IMR-90 (cell line): ENCODE results near the gene TYRO3. TPM values are rescaled to one million over a fixed set of nuclear protein-coding genes. Genes with fewer than 3 reads are reported as not detected.

Source experiments
- ATAC-seq: fragments of 200-7000 bp; cut with Tn5 transposase; 2 replicates; pipeline ENCODE4 v1.9.1; 2020; ENCODE audit warnings: low read depth, mild to moderate bottlenecking, moderate library complexity
- BruUV-seq: library from RNA; stranded (reverse); fragments of 400-500 nt; replicated peaks from 2 replicates; lab custom pipeline; 2021; lab: Mats Ljungman, UMichigan
- CTCF ChIA-PET: fragments of 300-600 bp; formaldehyde crosslinking; extraction: SDS; loops from one replicate; lab custom pipeline; 2021; ENCODE audit warnings: antibody characterized with exemption; lab: Yijun Ruan, JAX
- POLR2A ChIA-PET: fragments of 300-600 bp; sonication (Branson Sonifier 250); formaldehyde crosslinking; loops from one replicate; lab custom pipeline; 2022; ENCODE audit warnings: antibody characterized with exemption; ENCODE audit not compliant: unreplicated experiment; lab: Charles Lee
- DNase-seq: peaks from one replicate; pipeline ENCODE4 v3.0.0; 2013
- H2AFZ ChIP-seq: replicated peaks from 2 replicates; pipeline ENCODE3; 2013; ENCODE audit warnings: low read length, mild to moderate bottlenecking; ENCODE audit not compliant: poor library complexity
- H2AK5ac ChIP-seq: 2 replicates; pipeline ENCODE4 v1.6.1; 2013; ENCODE audit warnings: low read depth, low read length, inconsistent platforms
- H2AK9ac ChIP-seq: replicated peaks from 2 replicates; pipeline ENCODE3; 2013; ENCODE audit warnings: mild to moderate bottlenecking, low read depth, low read length, moderate library complexity; ENCODE audit not compliant: poor library complexity
- H2BK120ac ChIP-seq: 2 replicates; pipeline ENCODE4 v1.6.1; 2013; ENCODE audit warnings: low read depth, low read length, inconsistent platforms
- H2BK15ac ChIP-seq: 3 replicates; pipeline ENCODE4 v1.6.1; 2013; ENCODE audit warnings: low read depth, low read length, inconsistent platforms
- H2BK20ac ChIP-seq: 2 replicates; pipeline ENCODE4 v1.6.1; 2013; ENCODE audit warnings: low read depth, mild to moderate bottlenecking, inconsistent platforms, low read length, moderate library complexity
- H2BK5ac ChIP-seq: 2 replicates; pipeline ENCODE4 v1.6.1; 2013; ENCODE audit warnings: mild to moderate bottlenecking, low read depth, low read length, inconsistent platforms; ENCODE audit not compliant: poor library complexity, severe bottlenecking
- H3K14ac ChIP-seq: replicated peaks from 2 replicates; pipeline ENCODE4 v1.6.1; 2013; ENCODE audit warnings: low read depth, low read length, inconsistent platforms
- H3K18ac ChIP-seq: 2 replicates; pipeline ENCODE4 v1.6.1; 2013; ENCODE audit warnings: low read depth, low read length, control low read depth
- H3K23ac ChIP-seq: 2 replicates; pipeline ENCODE4 v1.6.1; 2013; ENCODE audit warnings: low read depth, low read length, inconsistent platforms
- H3K27ac ChIP-seq: 2 replicates; pipeline ENCODE4 v1.5.1; 2013; ENCODE audit warnings: mild to moderate bottlenecking, control low read depth, low read length; ENCODE audit not compliant: insufficient read depth
- H3K27me3 ChIP-seq: 2 replicates; pipeline ENCODE4 v1.6.1; 2013; ENCODE audit warnings: low read length; ENCODE audit not compliant: control insufficient read depth, insufficient read depth
- H3K36me3 ChIP-seq: 2 replicates; pipeline ENCODE4 v1.6.1; 2013; ENCODE audit warnings: low read length, mixed read lengths; ENCODE audit not compliant: control insufficient read depth, insufficient read depth
- H3K4ac ChIP-seq: 2 replicates; pipeline ENCODE4 v1.6.1; 2013; ENCODE audit warnings: low read depth, low read length, inconsistent platforms
- H3K4me1 ChIP-seq: 2 replicates; pipeline ENCODE4 v1.6.1; 2013; ENCODE audit warnings: low read length, mixed read lengths; ENCODE audit not compliant: control insufficient read depth, insufficient read depth
- H3K4me2 ChIP-seq: 2 replicates; pipeline ENCODE4 v1.6.1; 2013; ENCODE audit warnings: low read depth, mild to moderate bottlenecking, control low read depth, low read length, moderate library complexity
- H3K4me3 ChIP-seq: 2 replicates; pipeline ENCODE4 v1.5.1; 2013; ENCODE audit warnings: low read depth, mild to moderate bottlenecking, control low read depth, low read length, moderate library complexity; ENCODE audit not compliant: insufficient read depth
- H3K56ac ChIP-seq: 2 replicates; pipeline ENCODE4 v1.6.1; 2013; ENCODE audit warnings: low read length, inconsistent platforms; ENCODE audit not compliant: insufficient read depth; ENCODE audit errors: extremely low read depth
- H3K79me1 ChIP-seq, 2 experiments: 2 replicates each; pipeline ENCODE4 v1.6.1; 2013; ENCODE audit warnings: low read length in 2 of 2, inconsistent platforms in 1 of 2, low read depth in 1 of 2
- H3K9ac ChIP-seq: 2 replicates; pipeline ENCODE4 v1.6.1; 2013; ENCODE audit warnings: low read depth, low read length, control low read depth
- H3K9me1 ChIP-seq: 2 replicates; pipeline ENCODE4 v1.6.1; 2013; ENCODE audit warnings: low read length, inconsistent platforms; ENCODE audit not compliant: insufficient read depth
- H3K9me3 ChIP-seq: 2 replicates; pipeline ENCODE4 v1.6.1; 2013; ENCODE audit warnings: low read length; ENCODE audit not compliant: control insufficient read depth, insufficient read depth
- H4K20me1 ChIP-seq: 2 replicates; pipeline ENCODE4 v1.6.1; 2013; ENCODE audit warnings: low read length, inconsistent platforms; ENCODE audit not compliant: insufficient read depth
- H4K5ac ChIP-seq: 2 replicates; pipeline ENCODE4 v1.6.1; 2013; ENCODE audit warnings: mild to moderate bottlenecking, low read depth, low read length, control low read depth
- H4K8ac ChIP-seq, 2 experiments: 2 replicates each; pipeline ENCODE4 v1.6.1; 2013; ENCODE audit warnings: low read depth in 2 of 2, low read length in 2 of 2, control low read depth in 1 of 2, inconsistent platforms in 1 of 2
- H4K91ac ChIP-seq: 2 replicates; pipeline ENCODE4 v1.6.1; 2013; ENCODE audit warnings: low read depth, low read length, inconsistent platforms; ENCODE audit not compliant: insufficient read depth
- BHLHE40 ChIP-seq: fragments of 150-350 bp; IDR thresholded peaks from 2 replicates; pipeline ENCODE4 v1.6.1; 2016; ENCODE audit warnings: mild to moderate bottlenecking, low read depth, low read length
- CEBPB ChIP-seq: IDR thresholded peaks from 2 replicates; pipeline ENCODE4 v1.6.1; 2012; ENCODE audit warnings: low read depth, low read length, improper control_type of control experiment
- CHD1 ChIP-seq: IDR thresholded peaks from 2 replicates; pipeline ENCODE4 v1.6.1; 2012; ENCODE audit warnings: low read depth, low read length, improper control_type of control experiment
- FOS ChIP-seq: fragments of 150-350 bp; IDR thresholded peaks from 2 replicates; pipeline ENCODE4 v1.6.1; 2016; ENCODE audit warnings: low read depth, low read length
- MAFK ChIP-seq: IDR thresholded peaks from 2 replicates; pipeline ENCODE4 v1.6.1; 2012; ENCODE audit warnings: low read depth, low read length, improper control_type of control experiment
- MAZ ChIP-seq: IDR thresholded peaks from 2 replicates; pipeline ENCODE4 v1.6.1; 2012; ENCODE audit warnings: low read depth, mild to moderate bottlenecking, low read length, improper control_type of control experiment, moderate library complexity, borderline replicate concordance
- MXI1 ChIP-seq: IDR thresholded peaks from 2 replicates; pipeline ENCODE4 v1.6.1; 2012; ENCODE audit warnings: low read depth, mild to moderate bottlenecking, low read length, moderate library complexity, borderline replicate concordance
- NFE2L2 ChIP-seq: fragments of 150-350 bp; IDR thresholded peaks from 2 replicates; pipeline ENCODE4 v1.6.1; 2016; ENCODE audit warnings: low read depth, mild to moderate bottlenecking, low read length
- POLR2A ChIP-seq: IDR thresholded peaks from 2 replicates; pipeline ENCODE4 v1.6.1; 2012; ENCODE audit warnings: mild to moderate bottlenecking, low read depth, low read length
- RAD21 ChIP-seq: IDR thresholded peaks from 2 replicates; pipeline ENCODE4 v1.6.1; 2012; ENCODE audit warnings: low read length, improper control_type of control experiment
- RFX5 ChIP-seq: IDR thresholded peaks from 2 replicates; pipeline ENCODE4 v1.8.0; 2012; ENCODE audit warnings: low read depth, mild to moderate bottlenecking, low read length, moderate library complexity
- WGBS, 2 experiments: methylation state at CpG; one replicate each; pipeline versions ENCODE4 v1.1.5 to v1.1.7; 2013; ENCODE audit warnings: missing lambda C conversion rate in 2 of 2; ENCODE audit not compliant: insufficient read length in 1 of 2; ENCODE audit errors: extremely low coverage in 2 of 2; 5-methylcytosine and 5-hydroxymethylcytosine counted together
- dilution Hi-C: fragments of 300-500 bp; cut with HindIII; formaldehyde crosslinking; loops from one replicate; pipeline ENCODE4 v1.14.3; 2018; ENCODE audit warnings: low sequenced_read_pairs; ENCODE audit not compliant: unreplicated experiment
- in situ Hi-C: fragments of 300-500 bp; cut with MboI; formaldehyde crosslinking; loops from 3 replicates; pipeline ENCODE4 v1.14.3; 2019; ENCODE audit warnings: low sequenced_read_pairs, inconsistent platforms, mixed read lengths
- intact Hi-C: fragments of 100-400 bp; cut with micrococcal nuclease; formaldehyde crosslinking; loops from 2 replicates; pipeline ENCODE4 v1.10.0; 2022
- polyA plus RNA-seq, 3 experiments: library from polyadenylated mRNA; depleted of rRNA; stranded (reverse); fragments of >200 nt; gene quantifications; 2 replicates each; pipeline ENCODE4 v1.2.3, GENCODE V29; 2012; ENCODE audit warnings: low replicate concordance in 1 of 3
- total RNA-seq: library from RNA; depleted of rRNA; stranded (reverse); fragments of >200 nt; gene quantifications from 2 replicates; pipeline ENCODE4 v1.2.3, GENCODE V29; 2012
- TF ChIP-seq, protein P1 (sequence below): fragments of 150-350 bp; IDR thresholded peaks from 2 replicates; pipeline ENCODE4 v1.6.1; 2017; ENCODE audit warnings: mild to moderate bottlenecking, antibody characterized with exemption, low read length, low read depth

TYRO3 gene
- total and polyA plus RNA-seq, 2 of the 4 experiments (the other 2 are of a cell fraction), result 11.5 to 18.4 TPM

DNA sequence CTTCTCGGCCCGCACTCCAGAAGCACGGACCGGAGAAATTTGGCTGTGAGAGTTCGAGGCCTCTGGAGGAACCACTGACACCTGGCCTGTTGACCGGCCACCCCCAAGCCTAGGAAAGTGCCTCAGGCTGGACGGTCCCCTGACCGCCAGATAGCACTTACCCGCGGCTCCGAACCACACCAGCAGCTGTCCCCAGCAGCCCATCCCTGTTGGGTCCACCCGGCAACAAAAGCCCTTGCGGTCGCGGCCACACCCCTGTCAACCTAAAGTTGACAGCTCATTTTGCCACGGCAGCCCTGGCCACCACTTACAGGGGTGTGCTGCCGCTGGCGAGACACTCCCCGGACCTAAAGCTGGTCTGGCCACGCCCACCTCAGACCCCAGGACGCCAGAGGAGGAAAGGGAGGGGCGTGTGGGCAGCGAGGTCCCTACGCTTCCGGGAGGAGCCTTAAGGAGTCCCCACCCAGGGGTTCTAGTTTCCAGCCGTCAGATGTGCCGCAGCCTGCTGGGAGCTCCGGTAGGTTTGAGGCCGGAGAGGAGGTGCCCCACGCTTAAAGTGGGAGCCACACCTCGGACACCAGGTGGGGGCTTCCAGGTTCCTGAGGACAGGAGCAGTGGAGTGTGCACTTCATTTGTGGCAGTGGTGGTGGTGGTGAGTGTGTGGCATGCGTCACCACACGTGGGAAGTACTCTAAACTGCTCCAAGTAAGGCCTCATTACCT, 45.3 kb upstream of the TYRO3 start, which contains the start of gene LTK:
TSS of gene LTK (minus strand) at position 322 of the 722 bp plus-strand sequence. CDS start at position 204, 118 bp downstream.
- ChIA-PET CTCF (no interaction called here), POLR2A (no interaction called here)
- H3K23ac ChIP-seq, result peak within 1 kb of the TSS; percentile 7; the same call in 1 of the 2 replicates
- H2AK9ac ChIP-seq, result peak within 1 kb of the TSS; percentile 74
- H3K9me1 ChIP-seq, result no peaks in the 10 kb centered on the region; the same call in 1 of the 2 replicates
- no peak within 1 kb of the TSS for H2BK15ac ChIP-seq
- no peak within 1 kb of the TSS for H2BK20ac ChIP-seq
- in situ Hi-C loops (no loop called here), dilution Hi-C loops (no loop called here), intact Hi-C loops (no loop called here)
- H3K4me3 ChIP-seq, result peak within 1 kb of the TSS; percentile 1; the same call in 1 of the 2 replicates
- peak within 1 kb of the TSS in 1 of 2 experiments; percentile 21; a peak in 1 of 4 replicates for H4K8ac ChIP-seq
- DNase-seq, result no peak
- no peak for TF ChIP-seq BHLHE40
- TF ChIP-seq CEBPB, result no peak
- no peak for TF ChIP-seq RFX5
- no peak for TF ChIP-seq FOS
- TF ChIP-seq MAZ, result no peak
- no peak for TF ChIP-seq MXI1
- no peak for TF ChIP-seq MAFK
- TF ChIP-seq NFE2L2, result no peak
- no peak for TF ChIP-seq POLR2A
- no peak for TF ChIP-seq RAD21
- TF ChIP-seq, protein P1, sequence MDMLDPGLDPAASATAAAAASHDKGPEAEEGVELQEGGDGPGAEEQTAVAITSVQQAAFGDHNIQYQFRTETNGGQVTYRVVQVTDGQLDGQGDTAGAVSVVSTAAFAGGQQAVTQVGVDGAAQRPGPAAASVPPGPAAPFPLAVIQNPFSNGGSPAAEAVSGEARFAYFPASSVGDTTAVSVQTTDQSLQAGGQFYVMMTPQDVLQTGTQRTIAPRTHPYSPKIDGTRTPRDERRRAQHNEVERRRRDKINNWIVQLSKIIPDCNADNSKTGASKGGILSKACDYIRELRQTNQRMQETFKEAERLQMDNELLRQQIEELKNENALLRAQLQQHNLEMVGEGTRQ, result no peak
- TF ChIP-seq CHD1, result no peak
- H3K56ac ChIP-seq, result no peak within 1 kb of the TSS
- no peaks in the 10 kb centered on the region for H3K9me3 ChIP-seq
- peaks cover 38% of the 10 kb centered on the region for H3K27me3 ChIP-seq
- no peak within 1 kb of the TSS for H4K5ac ChIP-seq
- peak within 1 kb of the TSS; percentile 88 for H2AFZ ChIP-seq
- H2BK120ac ChIP-seq, result no peak within 1 kb of the TSS
- peaks cover 8% of the 10 kb centered on the region; the same call in 1 of the 2 replicates for H3K4me1 ChIP-seq
- H3K79me1 ChIP-seq, result no peaks in the 10 kb centered on the region
- WGBS, 2 experiments, result 7% methylated on average over 20 of the region's 33 CpGs; no CpG with 5 or more reads in 1 of the 2 experiments
- ATAC-seq, result peak; percentile 44
- H2BK5ac ChIP-seq, result no peak within 1 kb of the TSS
- peak within 1 kb of the TSS; percentile 24; the same call in 1 of the 2 replicates for H2AK5ac ChIP-seq
- H3K27ac ChIP-seq, result no peak within 1 kb of the TSS
- BruUV-seq, result no TSS peak
- H4K20me1 ChIP-seq, result no peaks in the 10 kb centered on the region
- H3K18ac ChIP-seq, result no peak within 1 kb of the TSS
- no peak within 1 kb of the TSS for H3K14ac ChIP-seq
- peaks cover 15% of the 10 kb centered on the region for H3K36me3 ChIP-seq
- no peak within 1 kb of the TSS for H3K4ac ChIP-seq
- H3K9ac ChIP-seq, result no peak within 1 kb of the TSS
- H4K91ac ChIP-seq, result no peak within 1 kb of the TSS
- H3K4me2 ChIP-seq, result peak within 1 kb of the TSS; percentile 48
